ENCODE measurements around the gene NARF.

The NARF gene

DNA sequence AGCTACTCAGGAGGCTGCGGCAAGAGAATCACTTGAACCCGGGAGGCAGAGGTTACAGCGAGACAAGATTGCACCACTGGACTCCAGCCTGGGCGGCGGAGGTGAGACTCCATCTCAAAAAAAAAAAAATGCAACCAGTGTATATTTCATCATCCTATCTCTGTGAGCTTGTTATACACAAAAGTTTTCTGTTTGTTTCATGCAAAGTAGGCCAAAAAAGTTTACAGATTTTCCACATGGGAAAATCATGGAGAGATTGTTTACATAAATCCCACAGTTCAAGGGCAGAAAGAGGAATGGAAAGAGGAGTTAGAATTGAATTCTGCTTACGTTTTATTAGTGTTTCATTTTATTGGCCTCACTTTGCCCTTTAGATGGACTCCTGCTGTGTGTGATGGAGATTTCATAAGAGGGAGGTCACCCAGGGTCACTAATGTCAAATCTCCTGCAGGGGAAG is 24.7 kb downstream of the NARF start:
- no peaks in the 10 kb centered on the region for H3F3A ChIP-seq (ENCODE audit: control insufficient read depth, insufficient read depth)
- peaks cover 82% of the 10 kb centered on the region for H3K36me3 ChIP-seq (ENCODE audit: control insufficient read depth, low read length)
- H3K4me3 ChIP-seq (ENCODE audit: low read length) = no peak overlapping the region
- no peaks in the 10 kb centered on the region for H3K4me1 ChIP-seq (ENCODE audit: control insufficient read depth, low read length)
- H3K27ac ChIP-seq (ENCODE audit: low read depth, low read length) = no peak overlapping the region
- H3K4me2 ChIP-seq (ENCODE audit: low read length) = no peak overlapping the region
- no peaks in the 10 kb centered on the region for H4K20me1 ChIP-seq (ENCODE audit: control insufficient read depth, insufficient read depth, low read depth, low read length)
- no peaks in the 10 kb centered on the region for H3K27me3 ChIP-seq (ENCODE audit: control insufficient read depth, low read length)
- H3K79me2 ChIP-seq (ENCODE audit: control insufficient read depth, low read length) = no peaks in the 10 kb centered on the region
- TF ChIP-seq EZH2phosphoT487 (IDR thresholded peaks at IDR 0.05; ENCODE audit: borderline replicate concordance, low read length) = no peak
- TF ChIP-seq, protein P1, sequence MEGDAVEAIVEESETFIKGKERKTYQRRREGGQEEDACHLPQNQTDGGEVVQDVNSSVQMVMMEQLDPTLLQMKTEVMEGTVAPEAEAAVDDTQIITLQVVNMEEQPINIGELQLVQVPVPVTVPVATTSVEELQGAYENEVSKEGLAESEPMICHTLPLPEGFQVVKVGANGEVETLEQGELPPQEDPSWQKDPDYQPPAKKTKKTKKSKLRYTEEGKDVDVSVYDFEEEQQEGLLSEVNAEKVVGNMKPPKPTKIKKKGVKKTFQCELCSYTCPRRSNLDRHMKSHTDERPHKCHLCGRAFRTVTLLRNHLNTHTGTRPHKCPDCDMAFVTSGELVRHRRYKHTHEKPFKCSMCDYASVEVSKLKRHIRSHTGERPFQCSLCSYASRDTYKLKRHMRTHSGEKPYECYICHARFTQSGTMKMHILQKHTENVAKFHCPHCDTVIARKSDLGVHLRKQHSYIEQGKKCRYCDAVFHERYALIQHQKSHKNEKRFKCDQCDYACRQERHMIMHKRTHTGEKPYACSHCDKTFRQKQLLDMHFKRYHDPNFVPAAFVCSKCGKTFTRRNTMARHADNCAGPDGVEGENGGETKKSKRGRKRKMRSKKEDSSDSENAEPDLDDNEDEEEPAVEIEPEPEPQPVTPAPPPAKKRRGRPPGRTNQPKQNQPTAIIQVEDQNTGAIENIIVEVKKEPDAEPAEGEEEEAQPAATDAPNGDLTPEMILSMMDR (IDR thresholded peaks at IDR 0.05; ENCODE audit: low read depth, low read length, poor library complexity, severe bottlenecking) = no peak
- H3K9me3 ChIP-seq (ENCODE audit: control insufficient read depth, insufficient read depth, low read length) = no peaks in the 10 kb centered on the region
- H3K9me2 ChIP-seq (replicated peaks; ENCODE audit: control insufficient read depth, low read length) = no peaks in the 10 kb centered on the region

DNA sequence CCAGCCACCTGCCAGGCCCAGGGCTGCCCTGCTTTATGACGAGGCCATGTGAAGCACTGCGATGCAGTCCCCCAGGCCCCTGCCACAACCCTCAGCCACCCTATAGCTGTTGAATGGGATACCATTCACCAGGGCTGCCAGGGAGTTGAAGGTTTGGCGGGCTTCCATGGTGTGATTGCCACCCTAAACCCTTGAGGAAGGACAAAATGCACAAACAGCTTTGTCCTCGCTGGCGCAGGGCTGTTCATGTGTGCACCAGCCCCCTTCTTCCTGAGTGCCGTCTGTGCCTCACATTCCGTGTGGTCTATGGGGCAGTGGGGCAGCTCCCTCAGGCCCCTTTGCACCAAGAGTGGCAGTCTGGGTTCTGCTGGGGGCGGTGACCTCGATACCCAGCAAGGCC is 25.3 kb downstream of the NARF start:
- Histone ChIP-seq H3F3A (ENCODE audit: control insufficient read depth, insufficient read depth) (no peaks in the 10 kb centered on the region; the same call in 1 of the 2 replicates), H3K9me2 (replicated peaks; ENCODE audit: control insufficient read depth, low read length) (no peaks in the 10 kb centered on the region), H3K79me2 (ENCODE audit: control insufficient read depth, low read length) (no peaks in the 10 kb centered on the region), H3K4me3 (ENCODE audit: low read length) (no peak overlapping the region), H3K27me3 (ENCODE audit: control insufficient read depth, low read length) (no peaks in the 10 kb centered on the region), H3K9me3 (ENCODE audit: control insufficient read depth, insufficient read depth, low read length) (no peaks in the 10 kb centered on the region), H3K27ac (ENCODE audit: low read depth, low read length) (no peak overlapping the region), H3K4me1 (ENCODE audit: control insufficient read depth, low read length) (no peaks in the 10 kb centered on the region), H4K20me1 (ENCODE audit: control insufficient read depth, insufficient read depth, low read depth, low read length) (no peaks in the 10 kb centered on the region), H3K36me3 (ENCODE audit: control insufficient read depth, low read length) (peaks cover 82% of the 10 kb centered on the region), H3K4me2 (ENCODE audit: low read length) (no peak overlapping the region)
- TF ChIP-seq EZH2phosphoT487 (IDR thresholded peaks at IDR 0.05; ENCODE audit: borderline replicate concordance, low read length) = no peak
- TF ChIP-seq, protein P1 (IDR thresholded peaks at IDR 0.05; ENCODE audit: low read depth, low read length, poor library complexity, severe bottlenecking) = no peak

DNA sequence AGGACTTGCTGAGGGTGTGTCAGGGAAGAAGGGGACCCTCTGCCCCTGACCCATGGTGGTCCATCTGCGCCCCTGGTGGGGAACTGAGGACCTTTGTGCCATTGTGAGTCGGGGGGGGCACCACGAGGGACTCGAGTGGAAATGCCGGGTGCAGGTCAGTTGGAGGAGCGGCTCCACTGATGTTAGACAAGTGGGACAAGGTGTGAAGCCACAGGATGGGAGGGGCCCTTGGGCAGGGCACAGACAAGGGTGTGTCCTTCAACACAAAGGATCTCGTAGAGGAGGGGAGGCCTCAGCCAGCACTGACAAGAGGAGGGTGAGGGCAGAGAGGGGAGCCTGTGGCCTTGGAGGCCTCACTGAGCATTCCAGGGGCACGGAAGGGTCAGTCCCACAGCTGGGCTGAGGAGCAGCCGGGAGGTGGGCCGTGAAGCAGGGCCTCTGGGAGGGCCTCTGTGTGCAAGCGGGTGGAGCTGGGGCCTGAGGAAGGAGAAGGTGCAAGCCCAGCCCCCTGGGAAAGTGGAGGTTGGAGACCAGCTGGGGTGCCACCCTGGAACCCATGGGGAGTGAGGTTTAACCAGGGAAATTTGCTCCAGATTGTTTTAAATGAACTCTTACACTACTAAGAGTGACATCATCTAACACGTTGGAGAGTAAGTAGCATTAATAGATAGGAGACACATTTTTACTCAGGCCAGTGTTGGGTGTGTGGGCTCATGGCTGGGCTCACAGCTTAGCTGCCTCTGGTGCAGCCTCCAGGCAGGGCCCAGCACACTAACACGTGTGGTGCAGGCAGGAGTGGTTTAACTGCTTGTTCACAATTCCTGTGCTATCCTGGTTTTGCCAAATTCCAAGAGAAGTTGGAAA is 27.9 kb downstream of the NARF start:
- Histone ChIP-seq H3F3A (ENCODE audit: control insufficient read depth, insufficient read depth) (no peaks in the 10 kb centered on the region; the same call in 1 of the 2 replicates), H4K20me1 (ENCODE audit: control insufficient read depth, insufficient read depth, low read depth, low read length) (no peaks in the 10 kb centered on the region), H3K27me3 (ENCODE audit: control insufficient read depth, low read length) (no peaks in the 10 kb centered on the region), H3K79me2 (ENCODE audit: control insufficient read depth, low read length) (no peaks in the 10 kb centered on the region), H3K9me2 (replicated peaks; ENCODE audit: control insufficient read depth, low read length) (no peaks in the 10 kb centered on the region), H3K4me2 (ENCODE audit: low read length) (no peak overlapping the region), H3K36me3 (ENCODE audit: control insufficient read depth, low read length) (peaks cover 67% of the 10 kb centered on the region), H3K9me3 (ENCODE audit: control insufficient read depth, insufficient read depth, low read length) (no peaks in the 10 kb centered on the region), H3K27ac (ENCODE audit: low read depth, low read length) (no peak overlapping the region), H3K4me1 (ENCODE audit: control insufficient read depth, low read length) (peaks cover 14% of the 10 kb centered on the region), H3K4me3 (ENCODE audit: low read length) (no peak overlapping the region)
- TF ChIP-seq, protein P1 (IDR thresholded peaks at IDR 0.05; ENCODE audit: low read depth, low read length, poor library complexity, severe bottlenecking) = no peak
- TF ChIP-seq EZH2phosphoT487 (IDR thresholded peaks at IDR 0.05; ENCODE audit: borderline replicate concordance, low read length) = no peak

Data from DOHH2 (cell line).